ENCODE results near the gene PHF21A.

DNA sequence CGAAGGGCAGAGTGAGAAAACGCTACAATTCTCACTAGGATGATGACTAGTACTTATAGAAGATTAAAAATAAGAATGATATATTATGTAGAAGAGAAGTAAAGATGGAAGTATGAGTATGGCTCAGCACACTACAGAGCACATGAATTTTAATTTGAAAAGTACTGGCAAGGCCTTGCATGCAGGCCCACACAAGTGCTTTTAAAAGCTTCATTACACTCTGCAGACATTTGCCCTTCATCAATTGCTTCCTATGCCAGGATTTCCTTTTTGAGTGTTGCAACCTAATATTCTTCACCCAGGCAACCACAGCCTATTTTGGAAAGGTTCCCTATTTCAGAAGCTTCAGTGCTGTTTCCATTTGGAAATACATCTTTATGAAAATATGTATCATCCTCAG lies 117.7 kb downstream of the PHF21A start:
- TF ChIP-seq, protein P1, sequence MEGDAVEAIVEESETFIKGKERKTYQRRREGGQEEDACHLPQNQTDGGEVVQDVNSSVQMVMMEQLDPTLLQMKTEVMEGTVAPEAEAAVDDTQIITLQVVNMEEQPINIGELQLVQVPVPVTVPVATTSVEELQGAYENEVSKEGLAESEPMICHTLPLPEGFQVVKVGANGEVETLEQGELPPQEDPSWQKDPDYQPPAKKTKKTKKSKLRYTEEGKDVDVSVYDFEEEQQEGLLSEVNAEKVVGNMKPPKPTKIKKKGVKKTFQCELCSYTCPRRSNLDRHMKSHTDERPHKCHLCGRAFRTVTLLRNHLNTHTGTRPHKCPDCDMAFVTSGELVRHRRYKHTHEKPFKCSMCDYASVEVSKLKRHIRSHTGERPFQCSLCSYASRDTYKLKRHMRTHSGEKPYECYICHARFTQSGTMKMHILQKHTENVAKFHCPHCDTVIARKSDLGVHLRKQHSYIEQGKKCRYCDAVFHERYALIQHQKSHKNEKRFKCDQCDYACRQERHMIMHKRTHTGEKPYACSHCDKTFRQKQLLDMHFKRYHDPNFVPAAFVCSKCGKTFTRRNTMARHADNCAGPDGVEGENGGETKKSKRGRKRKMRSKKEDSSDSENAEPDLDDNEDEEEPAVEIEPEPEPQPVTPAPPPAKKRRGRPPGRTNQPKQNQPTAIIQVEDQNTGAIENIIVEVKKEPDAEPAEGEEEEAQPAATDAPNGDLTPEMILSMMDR (IDR thresholded peaks at IDR 0.05; ENCODE audit: low read depth, low read length, missing input control): no peak
- TF ChIP-seq RAD21 (IDR thresholded peaks at IDR 0.05): no peak
- no peak for TF ChIP-seq SP1 (IDR thresholded peaks at IDR 0.05)
- TF ChIP-seq, protein P2, sequence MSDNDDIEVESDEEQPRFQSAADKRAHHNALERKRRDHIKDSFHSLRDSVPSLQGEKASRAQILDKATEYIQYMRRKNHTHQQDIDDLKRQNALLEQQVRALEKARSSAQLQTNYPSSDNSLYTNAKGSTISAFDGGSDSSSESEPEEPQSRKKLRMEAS (IDR thresholded peaks at IDR 0.05): no peak
- TF ChIP-seq TAF1 (conservative IDR thresholded peaks at IDR 0.05): no peak
- TF ChIP-seq FOXA1 (IDR thresholded peaks at IDR 0.05): no peak
- TF ChIP-seq EGR1 (IDR thresholded peaks at IDR 0.05; ENCODE audit: low read depth in 2 of 2): no peak
- peak in 1 of 2 donors; percentile 51 for TF ChIP-seq GABPA (IDR thresholded peaks at IDR 0.05 in 1 of 2, conservative IDR thresholded peaks at IDR 0.05 in 1 of 2)
- TF ChIP-seq, protein P3, sequence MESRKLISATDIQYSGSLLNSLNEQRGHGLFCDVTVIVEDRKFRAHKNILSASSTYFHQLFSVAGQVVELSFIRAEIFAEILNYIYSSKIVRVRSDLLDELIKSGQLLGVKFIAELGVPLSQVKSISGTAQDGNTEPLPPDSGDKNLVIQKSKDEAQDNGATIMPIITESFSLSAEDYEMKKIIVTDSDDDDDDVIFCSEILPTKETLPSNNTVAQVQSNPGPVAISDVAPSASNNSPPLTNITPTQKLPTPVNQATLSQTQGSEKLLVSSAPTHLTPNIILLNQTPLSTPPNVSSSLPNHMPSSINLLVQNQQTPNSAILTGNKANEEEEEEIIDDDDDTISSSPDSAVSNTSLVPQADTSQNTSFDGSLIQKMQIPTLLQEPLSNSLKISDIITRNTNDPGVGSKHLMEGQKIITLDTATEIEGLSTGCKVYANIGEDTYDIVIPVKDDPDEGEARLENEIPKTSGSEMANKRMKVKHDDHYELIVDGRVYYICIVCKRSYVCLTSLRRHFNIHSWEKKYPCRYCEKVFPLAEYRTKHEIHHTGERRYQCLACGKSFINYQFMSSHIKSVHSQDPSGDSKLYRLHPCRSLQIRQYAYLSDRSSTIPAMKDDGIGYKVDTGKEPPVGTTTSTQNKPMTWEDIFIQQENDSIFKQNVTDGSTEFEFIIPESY (IDR thresholded peaks at IDR 0.05): no peak
- TF ChIP-seq, protein P4, sequence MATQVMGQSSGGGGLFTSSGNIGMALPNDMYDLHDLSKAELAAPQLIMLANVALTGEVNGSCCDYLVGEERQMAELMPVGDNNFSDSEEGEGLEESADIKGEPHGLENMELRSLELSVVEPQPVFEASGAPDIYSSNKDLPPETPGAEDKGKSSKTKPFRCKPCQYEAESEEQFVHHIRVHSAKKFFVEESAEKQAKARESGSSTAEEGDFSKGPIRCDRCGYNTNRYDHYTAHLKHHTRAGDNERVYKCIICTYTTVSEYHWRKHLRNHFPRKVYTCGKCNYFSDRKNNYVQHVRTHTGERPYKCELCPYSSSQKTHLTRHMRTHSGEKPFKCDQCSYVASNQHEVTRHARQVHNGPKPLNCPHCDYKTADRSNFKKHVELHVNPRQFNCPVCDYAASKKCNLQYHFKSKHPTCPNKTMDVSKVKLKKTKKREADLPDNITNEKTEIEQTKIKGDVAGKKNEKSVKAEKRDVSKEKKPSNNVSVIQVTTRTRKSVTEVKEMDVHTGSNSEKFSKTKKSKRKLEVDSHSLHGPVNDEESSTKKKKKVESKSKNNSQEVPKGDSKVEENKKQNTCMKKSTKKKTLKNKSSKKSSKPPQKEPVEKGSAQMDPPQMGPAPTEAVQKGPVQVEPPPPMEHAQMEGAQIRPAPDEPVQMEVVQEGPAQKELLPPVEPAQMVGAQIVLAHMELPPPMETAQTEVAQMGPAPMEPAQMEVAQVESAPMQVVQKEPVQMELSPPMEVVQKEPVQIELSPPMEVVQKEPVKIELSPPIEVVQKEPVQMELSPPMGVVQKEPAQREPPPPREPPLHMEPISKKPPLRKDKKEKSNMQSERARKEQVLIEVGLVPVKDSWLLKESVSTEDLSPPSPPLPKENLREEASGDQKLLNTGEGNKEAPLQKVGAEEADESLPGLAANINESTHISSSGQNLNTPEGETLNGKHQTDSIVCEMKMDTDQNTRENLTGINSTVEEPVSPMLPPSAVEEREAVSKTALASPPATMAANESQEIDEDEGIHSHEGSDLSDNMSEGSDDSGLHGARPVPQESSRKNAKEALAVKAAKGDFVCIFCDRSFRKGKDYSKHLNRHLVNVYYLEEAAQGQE (IDR thresholded peaks at IDR 0.05): no peak
